Natural killer cell (primary cell): ENCODE data around the gene NOL6. TPM values are rescaled to one million over a fixed set of nuclear protein-coding genes. Genes with fewer than 3 reads are reported as not detected.

Source experiments
- ATAC-seq, 3 donors: fragments of 150-1000 bp in 2 of 3; fragments of 200-7000 bp in 1 of 3; cut with Tn5 transposase; 1 replicate in 1 of 3; 2 replicates in 2 of 3; pipeline ENCODE4 v1.10.0; 2021; ENCODE audit warnings: mild to moderate bottlenecking in 2 of 3, moderate library complexity in 2 of 3
- DNase-seq, 2 donors: peaks; one replicate each; pipeline versions ENCODE4 v3.0.0 to v3.0.0-alpha.2; 2013 to 2021; ENCODE audit warnings: mixed read lengths in 1 of 2
- H3K27ac ChIP-seq: one replicate; pipeline ENCODE4 v1.5.1; 2013; ENCODE audit warnings: mild to moderate bottlenecking, low read length
- H3K27me3 ChIP-seq: one replicate; pipeline ENCODE4 v1.6.1; 2013; ENCODE audit warnings: low read length; ENCODE audit not compliant: control insufficient read depth, insufficient read depth
- H3K36me3 ChIP-seq: one replicate; pipeline ENCODE4 v1.6.1; 2013; ENCODE audit warnings: low read length; ENCODE audit not compliant: control insufficient read depth, insufficient read depth
- H3K4me1 ChIP-seq: one replicate; pipeline ENCODE4 v1.6.1; 2013; ENCODE audit warnings: low read length; ENCODE audit not compliant: control insufficient read depth, insufficient read depth
- H3K4me3 ChIP-seq: one replicate; pipeline ENCODE4 v1.5.1; 2013; ENCODE audit warnings: low read length
- H3K9me3 ChIP-seq: one replicate; pipeline ENCODE4 v1.6.1; 2013; ENCODE audit warnings: low read length; ENCODE audit not compliant: control insufficient read depth, insufficient read depth
- H3K27ac Mint-ChIP-seq, 2 donors: one replicate each; pipeline ENCODE4 v1.8.0; 2022; ENCODE audit warnings: mild to moderate bottlenecking in 2 of 2, mixed read lengths in 2 of 2, moderate library complexity in 1 of 2
- H3K27me3 Mint-ChIP-seq, 2 donors: one replicate each; pipeline ENCODE4 v1.8.0; 2022; ENCODE audit warnings: low read depth in 2 of 2, mixed read lengths in 2 of 2
- H3K36me3 Mint-ChIP-seq: one replicate; pipeline ENCODE4 v1.8.0; 2022; ENCODE audit warnings: mixed read lengths
- H3K4me1 Mint-ChIP-seq, 2 donors: one replicate each; pipeline ENCODE4 v1.8.0; 2022; ENCODE audit warnings: mixed read lengths in 2 of 2
- H3K4me3 Mint-ChIP-seq: one replicate; pipeline ENCODE4 v1.8.0; 2022; ENCODE audit warnings: mild to moderate bottlenecking, moderate library complexity, mixed read lengths
- H3K9me3 Mint-ChIP-seq, 2 donors: one replicate each; pipeline ENCODE4 v1.8.0; 2022; ENCODE audit warnings: mixed read lengths in 2 of 2
- CTCF ChIP-seq: fragments of 200-600 bp; IDR thresholded peaks from one replicate; pipeline ENCODE4 v1.8.0; 2022; ENCODE audit warnings: antibody characterized with exemption
- WGBS: methylation state at CpG from one replicate; pipeline ENCODE4 v1.1.7; 2013; ENCODE audit warnings: missing lambda C conversion rate; ENCODE audit not compliant: insufficient coverage; 5-methylcytosine and 5-hydroxymethylcytosine counted together
- intact Hi-C: fragments of 100-400 bp; cut with micrococcal nuclease; formaldehyde crosslinking; loops from one replicate; pipeline ENCODE4 v1.14.2; 2022
- total RNA-seq, 4 donors: library from RNA; stranded (reverse); fragments of 120-200 nt in 1 of 4; gene quantifications; one replicate each; pipeline versions ENCODE4 v1.2.3 to v1.2.4, GENCODE V29; 2013 to 2022

The NOL6 gene
- total RNA-seq, 3 donors from 2014 or later (not counting 1 experiment from before 2014, with no cell fraction given) = 34.2 to 42.2 (median 38.2) TPM

- ATAC-seq (peak in 1 of 3 donors; percentile 22), DNase-seq (no peak)
- intact Hi-C loops = no loop called here
- H3K4me3 ChIP-seq = no peak overlapping the region
- no peak for TF ChIP-seq CTCF
- 86% methylated on average over 8 of the region's 8 CpGs for WGBS
- Mint-ChIP-seq H3K4me1 (no peaks in the 10 kb centered on the region), H3K9me3 (no peaks in the 10 kb centered on the region), H3K27ac (no peak overlapping the region), H3K4me3 (no peak overlapping the region), H3K27me3 (no peaks in the 10 kb centered on the region), H3K36me3 (no peaks in the 10 kb centered on the region)
- H3K9me3 ChIP-seq = no peaks in the 10 kb centered on the region
- H3K27ac ChIP-seq = no peak overlapping the region
- no peaks in the 10 kb centered on the region for H3K36me3 ChIP-seq
- no peaks in the 10 kb centered on the region for H3K27me3 ChIP-seq
- no peaks in the 10 kb centered on the region for H3K4me1 ChIP-seq
Measured at GRCh38 chr9:33433871-33434270, 39.9 kb downstream of the NOL6 start.

- no peak for ATAC-seq
- H3K4me3 ChIP-seq = no peak overlapping the region
- no peak for DNase-seq
- no peaks in the 10 kb centered on the region for H3K9me3 ChIP-seq
- 60% methylated on average over 2 of the region's 2 CpGs for WGBS
- Mint-ChIP-seq H3K27ac (no peak overlapping the region), H3K4me1 (peaks cover 0 to 11% of the 10 kb centered on the region in 2 donors), H3K9me3 (no peaks in the 10 kb centered on the region), H3K4me3 (no peak overlapping the region), H3K36me3 (no peaks in the 10 kb centered on the region), H3K27me3 (no peaks in the 10 kb centered on the region)
- intact Hi-C loops = no loop called here
- no peak for TF ChIP-seq CTCF
- peaks cover 15% of the 10 kb centered on the region for H3K4me1 ChIP-seq
- H3K27me3 ChIP-seq = no peaks in the 10 kb centered on the region
- no peaks in the 10 kb centered on the region for H3K36me3 ChIP-seq
- H3K27ac ChIP-seq = no peak overlapping the region
Measured at GRCh38 chr9:33431420-33431819, 42.3 kb downstream of the NOL6 start.

- Mint-ChIP-seq H3K36me3 (no peaks in the 10 kb centered on the region), H3K27ac (no peak overlapping the region), H3K27me3 (no peaks in the 10 kb centered on the region), H3K4me1 (peaks cover 0 to 14% of the 10 kb centered on the region in 2 donors), H3K9me3 (no peaks in the 10 kb centered on the region), H3K4me3 (no peak overlapping the region)
- DNase-seq (no peak), ATAC-seq (no peak)
- H3K27ac ChIP-seq = no peak overlapping the region
- H3K27me3 ChIP-seq = no peaks in the 10 kb centered on the region
- H3K9me3 ChIP-seq = no peaks in the 10 kb centered on the region
- H3K36me3 ChIP-seq = no peaks in the 10 kb centered on the region
- peaks cover 18% of the 10 kb centered on the region for H3K4me1 ChIP-seq
- intact Hi-C loops = no loop called here
- TF ChIP-seq CTCF = no peak
- no peak overlapping the region for H3K4me3 ChIP-seq
- 23% methylated on average over 1 of the region's 1 CpG for WGBS
Measured at GRCh38 chr9:33430942-33431341, 42.8 kb downstream of the NOL6 start.

- no peaks in the 10 kb centered on the region for H3K27me3 ChIP-seq
- 97% methylated on average over 3 of the region's 3 CpGs for WGBS
- Mint-ChIP-seq H3K27ac (no peak overlapping the region), H3K36me3 (no peaks in the 10 kb centered on the region), H3K27me3 (no peaks in the 10 kb centered on the region), H3K4me3 (no peak overlapping the region), H3K4me1 (peaks cover 0 to 14% of the 10 kb centered on the region in 2 donors), H3K9me3 (no peaks in the 10 kb centered on the region)
- no peaks in the 10 kb centered on the region for H3K9me3 ChIP-seq
- no peaks in the 10 kb centered on the region for H3K36me3 ChIP-seq
- ATAC-seq (no peak), DNase-seq (no peak)
- H3K4me3 ChIP-seq = no peak overlapping the region
- H3K27ac ChIP-seq = no peak overlapping the region
- peaks cover 18% of the 10 kb centered on the region for H3K4me1 ChIP-seq
- intact Hi-C loops = no loop called here
- TF ChIP-seq CTCF = no peak
Measured at GRCh38 chr9:33429256-33429985, 44.3 kb downstream of the NOL6 start.
